Measurements from ENCODE around the gene LDLRAD3. TPM values are rescaled to one million over a fixed set of nuclear protein-coding genes. Genes with fewer than 3 reads are reported as not detected.

Gene LDLRAD3
- total RNA-seq, 1 experiment from 2014 or later, result 12.1 TPM

DNA sequence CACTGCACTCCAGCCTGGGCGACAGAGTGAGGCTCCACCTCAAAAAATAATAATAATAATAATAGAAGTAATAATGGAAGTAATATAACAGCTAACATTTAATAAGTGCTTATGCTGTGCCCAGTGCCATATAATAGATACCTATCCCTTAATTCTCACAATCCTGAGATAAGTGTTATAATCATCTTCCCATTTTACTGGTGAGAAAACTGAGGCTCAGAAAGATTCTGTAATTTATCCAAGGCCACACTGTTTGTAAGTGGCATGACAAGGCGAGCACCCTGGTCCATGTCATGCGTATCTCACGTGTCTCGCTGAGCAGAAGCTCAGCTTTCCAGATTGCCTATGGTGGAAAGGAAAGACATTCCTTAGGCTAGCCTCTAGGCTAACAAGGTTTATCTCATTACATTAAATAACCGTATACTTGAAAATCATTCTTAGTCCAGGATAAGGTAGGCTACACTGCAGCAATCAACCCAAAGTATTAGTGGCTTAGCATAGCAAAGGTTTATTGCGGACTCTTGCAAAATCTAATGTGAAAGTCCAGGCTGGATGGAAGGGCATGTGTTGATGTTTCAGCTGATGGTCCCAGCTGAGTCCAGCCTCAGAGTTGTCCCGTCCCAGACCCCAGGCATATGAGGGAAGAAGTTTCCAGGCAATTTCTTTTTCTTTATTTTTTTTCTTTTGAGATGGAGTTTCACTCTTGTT lies 15.0 kb upstream of the LDLRAD3 start:
- Histone ChIP-seq H3K56ac (ENCODE audit: insufficient read length, low read depth, low read length) (no peak overlapping the region), H3K79me1 (ENCODE audit: insufficient read depth, low read depth, low read length, poor library complexity, severe bottlenecking) (no peaks in the 10 kb centered on the region), H3K4ac (ENCODE audit: low read depth, low read length) (no peak overlapping the region), H3K9me3 (ENCODE audit: control insufficient read depth, low read depth, low read length) (no peaks in the 10 kb centered on the region), H3K79me2 (ENCODE audit: insufficient read depth, low read length) (no peaks in the 10 kb centered on the region), H3K4me2 (ENCODE audit: insufficient read depth, insufficient read length, low read length) (no peak overlapping the region), H2BK5ac (ENCODE audit: insufficient read length, low read length) (no peak overlapping the region), H3K9ac (ENCODE audit: extremely low read depth, insufficient read length, low read length) (no peak overlapping the region), H3K14ac (ENCODE audit: insufficient read depth, low read length) (no peak overlapping the region), H2BK120ac (ENCODE audit: low read depth, low read length, poor library complexity, severe bottlenecking) (no peak overlapping the region), H3K27me3 (ENCODE audit: insufficient read depth, low read length) (no peaks in the 10 kb centered on the region), H3K23me2 (ENCODE audit: insufficient read length, low read depth, low read length, poor library complexity, severe bottlenecking) (no peaks in the 10 kb centered on the region), H4K91ac (ENCODE audit: insufficient read length, low read depth, low read length) (no peak overlapping the region), H3T11ph (ENCODE audit: low read length) (no peak overlapping the region), H3K18ac (ENCODE audit: insufficient read length, low read depth, low read length) (no peak overlapping the region), H2AFZ (ENCODE audit: low read length) (no peak overlapping the region), H4K20me1 (ENCODE audit: control insufficient read depth, insufficient read depth, insufficient read length) (no peaks in the 10 kb centered on the region), H4K5ac (ENCODE audit: insufficient read length, low read depth, low read length) (no peak overlapping the region), H2BK12ac (ENCODE audit: insufficient read length, low read depth, low read length) (no peak overlapping the region), H2BK15ac (ENCODE audit: low read depth, low read length) (no peak overlapping the region), H2AK5ac (ENCODE audit: insufficient read length, low read length) (no peak overlapping the region), H3K4me1 (ENCODE audit: insufficient read depth, low read length) (no peaks in the 10 kb centered on the region), H3K23ac (ENCODE audit: insufficient read length, low read depth, low read length) (no peak overlapping the region), H2BK20ac (ENCODE audit: low read depth, low read length, poor library complexity, severe bottlenecking) (no peak overlapping the region), H3K27ac (ENCODE audit: insufficient read length, low read depth, low read length) (no peak overlapping the region), H4K8ac (replicated peaks; ENCODE audit: insufficient read length, low read depth, low read length) (no peak overlapping the region)
- H3K9me3 Mint-ChIP-seq, result no peaks in the 10 kb centered on the region; a peak in 1 of 5 replicates
- DNase-seq, result no peak
- H3K27ac Mint-ChIP-seq, result no peak overlapping the region
- no peaks in the 10 kb centered on the region for H3K36me3 Mint-ChIP-seq (ENCODE audit: insufficient read depth in 1 of 3, low read depth in 3 of 3)
- WGBS (ENCODE audit: extremely low coverage, insufficient read length, low lambda C conversion rate), result no CpG with 5 or more reads among the region's 8 CpGs
- TF ChIP-seq, protein P1, sequence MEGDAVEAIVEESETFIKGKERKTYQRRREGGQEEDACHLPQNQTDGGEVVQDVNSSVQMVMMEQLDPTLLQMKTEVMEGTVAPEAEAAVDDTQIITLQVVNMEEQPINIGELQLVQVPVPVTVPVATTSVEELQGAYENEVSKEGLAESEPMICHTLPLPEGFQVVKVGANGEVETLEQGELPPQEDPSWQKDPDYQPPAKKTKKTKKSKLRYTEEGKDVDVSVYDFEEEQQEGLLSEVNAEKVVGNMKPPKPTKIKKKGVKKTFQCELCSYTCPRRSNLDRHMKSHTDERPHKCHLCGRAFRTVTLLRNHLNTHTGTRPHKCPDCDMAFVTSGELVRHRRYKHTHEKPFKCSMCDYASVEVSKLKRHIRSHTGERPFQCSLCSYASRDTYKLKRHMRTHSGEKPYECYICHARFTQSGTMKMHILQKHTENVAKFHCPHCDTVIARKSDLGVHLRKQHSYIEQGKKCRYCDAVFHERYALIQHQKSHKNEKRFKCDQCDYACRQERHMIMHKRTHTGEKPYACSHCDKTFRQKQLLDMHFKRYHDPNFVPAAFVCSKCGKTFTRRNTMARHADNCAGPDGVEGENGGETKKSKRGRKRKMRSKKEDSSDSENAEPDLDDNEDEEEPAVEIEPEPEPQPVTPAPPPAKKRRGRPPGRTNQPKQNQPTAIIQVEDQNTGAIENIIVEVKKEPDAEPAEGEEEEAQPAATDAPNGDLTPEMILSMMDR (conservative IDR thresholded peaks at IDR 0.05), result no peak
- 0 out of 4 replicates have a peak, but pooled peaks cover 3 to 7% of the 10 kb centered on the region in 2 experiments for H3K4me1 Mint-ChIP-seq
- no peak overlapping the region for H3K4me3 Mint-ChIP-seq
- H3K27me3 Mint-ChIP-seq (ENCODE audit: low read depth), result peaks cover 3% of the 10 kb centered on the region; the same call in 1 of the 2 replicates
